ENCODE measurements around the gene ADGRG3. TPM values are rescaled to one million over a fixed set of nuclear protein-coding genes. Genes with fewer than 3 reads are reported as not detected.

The ADGRG3 gene
- total RNA-seq, 3 donors from 2014 or later (not counting 1 experiment from before 2014, with no cell fraction given), result 16.6 to 57.3 (median 20.7) TPM

DNA sequence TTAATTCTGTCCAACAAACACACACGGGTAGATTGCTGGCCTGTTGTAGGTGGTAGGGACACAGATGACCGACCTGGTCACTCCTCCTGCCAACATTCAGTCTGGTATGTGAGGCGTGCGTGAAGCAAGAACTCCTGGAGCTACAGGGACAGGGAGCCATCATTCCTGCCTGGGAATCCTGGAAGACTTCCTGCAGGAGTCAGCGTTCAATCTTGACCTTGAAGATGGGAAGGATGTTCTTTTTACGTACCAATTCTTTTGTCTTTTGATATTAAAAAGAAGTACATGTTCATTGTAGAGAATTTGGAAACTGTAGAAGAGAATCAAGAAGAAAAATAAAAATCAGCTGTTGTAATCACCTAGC is 3.5 kb upstream of the ADGRG3 start:
- Histone ChIP-seq H3K36me3 (ENCODE audit: control insufficient read depth, insufficient read depth, low read length) (peaks cover 62% of the 10 kb centered on the region), H3K27ac (ENCODE audit: low read length) (no peak overlapping the region), H3K4me3 (ENCODE audit: low read length) (no peak overlapping the region), H3K27me3 (ENCODE audit: control insufficient read depth, insufficient read depth, low read length) (no peaks in the 10 kb centered on the region), H3K9me3 (ENCODE audit: control insufficient read depth, insufficient read depth, low read length) (no peaks in the 10 kb centered on the region), H3K4me1 (ENCODE audit: control insufficient read depth, insufficient read depth, low read length) (peaks cover 55% of the 10 kb centered on the region)
- Mint-ChIP-seq H3K27me3 (ENCODE audit: low read depth in 2 of 2) (no peaks in the 10 kb centered on the region), H3K27ac (peak overlapping the region; percentile 97 to 98), H3K4me1 (peaks cover 44 to 73% of the 10 kb centered on the region in 2 donors), H3K4me3 (peak overlapping the region; percentile 38), H3K9me3 (no peaks in the 10 kb centered on the region), H3K36me3 (peaks cover 13% of the 10 kb centered on the region)
- intact Hi-C loops (cut with micrococcal nuclease), result loop anchor here (5.0 to 10.0 kb wide), 2 partner anchors 148 to 340 kb away; partner anchors contain the start of genes USB1 and ZNF319
- DNase-seq, result no peak
- no peak for TF ChIP-seq CTCF (IDR thresholded peaks at IDR 0.05)
- WGBS (ENCODE audit: insufficient coverage), result 97% methylated on average over 6 of the region's 6 CpGs
- no peak for ATAC-seq

DNA sequence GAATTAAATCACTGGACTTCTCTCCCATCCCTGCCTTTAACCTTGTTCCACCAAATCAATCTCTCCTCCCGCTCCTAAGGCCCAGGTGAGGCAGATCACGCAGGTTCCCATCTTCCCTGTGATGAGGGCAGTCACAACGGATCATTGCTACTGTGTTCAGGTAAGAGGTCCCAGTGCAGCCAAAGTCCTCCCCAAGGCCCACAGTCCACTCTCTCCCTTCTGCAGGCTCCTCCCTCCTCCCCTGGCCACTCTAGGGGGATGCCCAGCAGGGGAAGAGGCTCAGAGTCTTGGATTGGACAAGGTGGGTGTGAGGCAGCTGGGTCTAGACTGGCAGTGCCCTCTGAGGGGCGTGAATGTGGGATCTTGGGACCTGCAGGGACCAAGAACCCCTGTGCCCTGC is 2.6 kb upstream of the ADGRG3 start:
- H3K9me3 Mint-ChIP-seq, result no peaks in the 10 kb centered on the region
- Histone ChIP-seq H3K27ac (ENCODE audit: low read length) (no peak overlapping the region), H3K27me3 (ENCODE audit: control insufficient read depth, insufficient read depth, low read length) (no peaks in the 10 kb centered on the region), H3K36me3 (ENCODE audit: control insufficient read depth, insufficient read depth, low read length) (peaks cover 53% of the 10 kb centered on the region), H3K4me3 (ENCODE audit: low read length) (no peak overlapping the region), H3K4me1 (ENCODE audit: control insufficient read depth, insufficient read depth, low read length) (peaks cover 62% of the 10 kb centered on the region), H3K9me3 (ENCODE audit: control insufficient read depth, insufficient read depth, low read length) (no peaks in the 10 kb centered on the region)
- peaks cover 44 to 67% of the 10 kb centered on the region in 2 donors for H3K4me1 Mint-ChIP-seq
- H3K27me3 Mint-ChIP-seq (ENCODE audit: low read depth in 2 of 2), result no peaks in the 10 kb centered on the region
- intact Hi-C loops (cut with micrococcal nuclease), result loop anchor here (5.0 to 10.0 kb wide), 2 partner anchors 147 to 339 kb away; partner anchors contain the start of genes USB1 and ZNF319
- TF ChIP-seq CTCF (IDR thresholded peaks at IDR 0.05), result no peak
- 95% methylated on average over 2 of the region's 4 CpGs for WGBS (ENCODE audit: insufficient coverage)
- H3K4me3 Mint-ChIP-seq, result no peak overlapping the region
- peak overlapping the region; percentile 97 to 98 for H3K27ac Mint-ChIP-seq
- DNase-seq (no peak), ATAC-seq (no peak)
- peaks cover 13% of the 10 kb centered on the region for H3K36me3 Mint-ChIP-seq

DNA sequence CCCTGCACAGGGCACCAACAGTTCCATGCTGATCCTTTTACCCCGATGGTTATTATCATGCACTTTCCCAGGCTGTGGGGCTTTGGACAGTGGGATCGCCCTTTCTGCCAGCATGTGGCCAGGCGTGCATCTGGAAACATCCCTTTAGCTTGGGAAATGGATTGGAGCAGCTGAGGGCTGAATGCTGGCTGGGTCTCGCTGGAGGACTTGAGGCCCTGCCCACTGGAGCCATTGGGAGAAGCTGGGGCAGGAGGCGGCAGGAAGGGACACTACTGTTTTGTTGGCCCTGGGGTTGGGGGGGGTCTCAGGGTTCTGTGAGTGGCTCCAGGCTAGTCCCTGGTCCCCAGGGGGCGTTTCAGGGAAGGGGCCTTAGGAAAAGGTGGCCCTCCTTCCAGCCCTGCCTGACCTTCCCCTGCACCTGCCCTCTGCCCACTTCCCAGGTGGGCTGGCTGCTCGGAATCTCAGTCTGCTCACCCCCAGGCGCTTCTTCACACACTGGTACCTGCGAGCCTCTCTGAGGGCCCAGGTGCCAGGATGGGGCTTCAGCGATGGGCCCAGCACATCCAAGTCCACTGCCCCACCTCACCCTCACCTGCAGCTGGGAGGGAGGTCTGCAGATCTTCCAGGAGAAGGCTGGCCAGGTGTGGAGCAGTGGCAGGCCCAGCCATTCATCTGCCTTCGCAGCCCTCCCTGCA is 1.6 kb upstream of the ADGRG3 start:
- Mint-ChIP-seq H3K27ac (peak overlapping the region; percentile 97 to 98), H3K4me1 (peaks cover 46 to 66% of the 10 kb centered on the region in 2 donors), H3K27me3 (ENCODE audit: low read depth in 2 of 2) (no peaks in the 10 kb centered on the region), H3K9me3 (no peaks in the 10 kb centered on the region), H3K36me3 (peaks cover 13% of the 10 kb centered on the region), H3K4me3 (no peak overlapping the region)
- intact Hi-C loops (cut with micrococcal nuclease), result loop anchor here (2.0 to 10.0 kb wide), 4 partner anchors 18 to 338 kb away; partner anchors contain the start of genes KATNB1, USB1 and ZNF319
- WGBS (ENCODE audit: insufficient coverage), result 86% methylated on average over 11 of the region's 11 CpGs
- peaks cover 43% of the 10 kb centered on the region for H3K36me3 ChIP-seq (ENCODE audit: control insufficient read depth, insufficient read depth, low read length)
- ATAC-seq (no peak), DNase-seq (no peak)
- H3K27ac ChIP-seq (ENCODE audit: low read length), result peak overlapping the region; percentile 73
- no peak for TF ChIP-seq CTCF (IDR thresholded peaks at IDR 0.05)
- H3K4me3 ChIP-seq (ENCODE audit: low read length), result no peak overlapping the region
- H3K27me3 ChIP-seq (ENCODE audit: control insufficient read depth, insufficient read depth, low read length), result no peaks in the 10 kb centered on the region
- H3K4me1 ChIP-seq (ENCODE audit: control insufficient read depth, insufficient read depth, low read length), result peaks cover 62% of the 10 kb centered on the region
- H3K9me3 ChIP-seq (ENCODE audit: control insufficient read depth, insufficient read depth, low read length), result no peaks in the 10 kb centered on the region

Measured in natural killer cell (primary cell).